ENCODE results near the gene ZDHHC16.
A peak's percentile ranks its signal among the peaks of the same experiment; 100 is the strongest.

DNA sequence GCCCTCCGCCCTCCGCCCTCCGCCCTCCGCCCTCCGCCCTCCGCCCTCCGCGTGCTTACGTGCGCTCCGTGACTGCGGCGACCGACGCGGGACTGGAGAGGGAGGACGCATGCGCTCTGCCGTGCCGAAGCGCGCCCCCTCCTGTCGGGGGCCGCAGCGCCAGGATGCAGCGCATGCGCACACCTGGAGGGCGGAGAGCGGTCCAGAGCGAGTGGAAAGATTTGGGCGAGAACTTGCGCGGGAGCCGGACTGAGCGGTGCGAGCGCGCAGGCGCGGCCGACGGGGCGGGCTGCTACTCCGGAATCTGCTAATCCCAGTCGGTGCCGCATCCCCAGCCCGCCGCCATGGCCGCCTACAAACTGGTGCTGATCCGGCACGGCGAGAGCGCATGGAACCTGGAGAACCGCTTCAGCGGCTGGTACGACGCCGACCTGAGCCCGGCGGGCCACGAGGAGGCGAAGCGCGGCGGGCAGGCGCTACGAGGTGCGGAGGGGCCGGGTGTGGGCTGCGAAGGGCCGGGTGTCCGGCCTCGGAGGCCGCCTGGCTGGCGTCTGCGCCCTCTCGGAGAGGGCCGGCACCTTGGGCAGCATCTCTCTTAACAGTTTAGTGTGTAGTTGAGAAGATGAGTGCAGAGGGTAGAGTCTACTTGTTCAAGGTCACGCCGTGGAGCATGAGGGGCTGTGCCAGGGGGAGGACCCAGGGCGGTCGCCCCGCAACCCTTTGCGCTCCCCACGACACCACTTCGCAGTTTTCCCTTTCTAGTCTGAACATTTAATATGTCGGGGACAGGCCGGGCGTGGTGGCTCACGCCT, 19.8 kb upstream of the ZDHHC16 start, which contains the start of gene PGAM1:
- TF ChIP-seq POU2F2 (IDR thresholded peaks at IDR 0.05; ENCODE audit: low read depth, low read length) (0 out of 2 replicates have a peak, but pooled peaks have one; percentile 8), POLR2A (IDR thresholded peaks at IDR 0.05; ENCODE audit: low read depth, low read length) (no peak), POLR2AphosphoS5 (IDR thresholded peaks at IDR 0.05; ENCODE audit: low read depth, low read length) (peak; percentile 54; the same call in 1 of the 2 replicates), SPI1 (IDR thresholded peaks at IDR 0.05; ENCODE audit: low read depth, low read length) (no peak), TAF1 (IDR thresholded peaks at IDR 0.05; ENCODE audit: low read depth, low read length) (no peak)
